ENCODE measurements around the gene MEF2C. TPM values are rescaled to one million over a fixed set of nuclear protein-coding genes. Genes with fewer than 3 reads are reported as not detected.

The MEF2C gene
- polyA plus RNA-seq, 3 donors: 32.0 to 89.3 (median 88.3) TPM

GRCh38 chr5:88722546-88723073 is 160.4 kb downstream of the MEF2C start:
- H3K4me1 Mint-ChIP-seq: no peaks in the 10 kb centered on the region
- H4K20me1 ChIP-seq (ENCODE audit: insufficient read depth, low read length): peaks cover 8% of the 10 kb centered on the region
- peak overlapping the region in 1 of 7 donors; percentile 0 for H3K27ac Mint-ChIP-seq
- H3K36me3 Mint-ChIP-seq: peaks cover 85 to 88% of the 10 kb centered on the region in 2 donors
- no peaks in the 10 kb centered on the region for H3K27me3 ChIP-seq (ENCODE audit: control insufficient read depth in 2 of 2, insufficient read depth in 2 of 2, low read length in 2 of 2)
- no peaks in the 10 kb centered on the region for H3K4me1 ChIP-seq (ENCODE audit: control insufficient read depth in 1 of 2, insufficient read depth in 2 of 2, low read length in 2 of 2)
- H3K36me3 ChIP-seq (replicated peaks in 1 of 2; ENCODE audit: control insufficient read depth in 1 of 2, insufficient read depth in 2 of 2, low read length in 2 of 2): peaks cover 86 to 100% of the 10 kb centered on the region in 2 donors
- no peak overlapping the region for H3K4me2 ChIP-seq (replicated peaks; ENCODE audit: extremely low read depth, low read length, poor library complexity, severe bottlenecking)
- no peak overlapping the region for H3K4me3 Mint-ChIP-seq
- intact Hi-C loops (cut with micrococcal nuclease): no loop called here
- no peaks in the 10 kb centered on the region for H3K27me3 Mint-ChIP-seq (ENCODE audit: low read depth in 3 of 3)
- TF ChIP-seq, protein P1, sequence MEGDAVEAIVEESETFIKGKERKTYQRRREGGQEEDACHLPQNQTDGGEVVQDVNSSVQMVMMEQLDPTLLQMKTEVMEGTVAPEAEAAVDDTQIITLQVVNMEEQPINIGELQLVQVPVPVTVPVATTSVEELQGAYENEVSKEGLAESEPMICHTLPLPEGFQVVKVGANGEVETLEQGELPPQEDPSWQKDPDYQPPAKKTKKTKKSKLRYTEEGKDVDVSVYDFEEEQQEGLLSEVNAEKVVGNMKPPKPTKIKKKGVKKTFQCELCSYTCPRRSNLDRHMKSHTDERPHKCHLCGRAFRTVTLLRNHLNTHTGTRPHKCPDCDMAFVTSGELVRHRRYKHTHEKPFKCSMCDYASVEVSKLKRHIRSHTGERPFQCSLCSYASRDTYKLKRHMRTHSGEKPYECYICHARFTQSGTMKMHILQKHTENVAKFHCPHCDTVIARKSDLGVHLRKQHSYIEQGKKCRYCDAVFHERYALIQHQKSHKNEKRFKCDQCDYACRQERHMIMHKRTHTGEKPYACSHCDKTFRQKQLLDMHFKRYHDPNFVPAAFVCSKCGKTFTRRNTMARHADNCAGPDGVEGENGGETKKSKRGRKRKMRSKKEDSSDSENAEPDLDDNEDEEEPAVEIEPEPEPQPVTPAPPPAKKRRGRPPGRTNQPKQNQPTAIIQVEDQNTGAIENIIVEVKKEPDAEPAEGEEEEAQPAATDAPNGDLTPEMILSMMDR (IDR thresholded peaks at IDR 0.05): no peak
- 98% methylated on average over 18 of the region's 20 CpGs for WGBS (ENCODE audit: insufficient coverage)
- H3K79me2 ChIP-seq (ENCODE audit: insufficient read depth, low read length): no peaks in the 10 kb centered on the region
- no peak overlapping the region for H3K27ac ChIP-seq (ENCODE audit: low read depth in 1 of 2, low read length in 2 of 2)
- H3K9me3 Mint-ChIP-seq: no peaks in the 10 kb centered on the region
- no peak overlapping the region for H2AFZ ChIP-seq (ENCODE audit: insufficient read depth, low read depth, low read length, poor library complexity, severe bottlenecking)
- H3K4me3 ChIP-seq (replicated peaks in 1 of 3; ENCODE audit: low read depth in 2 of 3, low read length in 3 of 3): no peak overlapping the region
- DNase-seq: no peak
- H3K9ac ChIP-seq (ENCODE audit: insufficient read depth, low read length, poor library complexity, severe bottlenecking): no peak overlapping the region
- no peaks in the 10 kb centered on the region for H3K9me3 ChIP-seq (replicated peaks in 1 of 2; ENCODE audit: control insufficient read depth in 1 of 2, insufficient read depth in 1 of 2, low read length in 2 of 2)

GRCh38 chr5:88719434-88719833 is 163.6 kb downstream of the MEF2C start:
- peaks cover 0 to under 1% (median 0%) of the 10 kb centered on the region in 3 donors for H3K27me3 Mint-ChIP-seq (ENCODE audit: low read depth in 3 of 3)
- Histone ChIP-seq H3K4me3 (replicated peaks in 1 of 3; ENCODE audit: low read depth in 2 of 3, low read length in 3 of 3) (no peak overlapping the region), H3K27ac (ENCODE audit: low read depth in 1 of 2, low read length in 2 of 2) (no peak overlapping the region), H3K27me3 (ENCODE audit: control insufficient read depth in 2 of 2, insufficient read depth in 2 of 2, low read length in 2 of 2) (no peaks in the 10 kb centered on the region), H3K79me2 (ENCODE audit: insufficient read depth, low read length) (no peaks in the 10 kb centered on the region), H3K4me1 (ENCODE audit: control insufficient read depth in 1 of 2, insufficient read depth in 2 of 2, low read length in 2 of 2) (no peaks in the 10 kb centered on the region), H3K36me3 (replicated peaks in 1 of 2; ENCODE audit: control insufficient read depth in 1 of 2, insufficient read depth in 2 of 2, low read length in 2 of 2) (peaks cover 62 to 89% of the 10 kb centered on the region in 2 donors), H3K4me2 (replicated peaks; ENCODE audit: extremely low read depth, low read length, poor library complexity, severe bottlenecking) (no peak overlapping the region), H4K20me1 (ENCODE audit: insufficient read depth, low read length) (peaks cover 8% of the 10 kb centered on the region), H3K9me3 (replicated peaks in 1 of 2; ENCODE audit: control insufficient read depth in 1 of 2, insufficient read depth in 1 of 2, low read length in 2 of 2) (no peaks in the 10 kb centered on the region), H2AFZ (ENCODE audit: insufficient read depth, low read depth, low read length, poor library complexity, severe bottlenecking) (no peak overlapping the region), H3K9ac (ENCODE audit: insufficient read depth, low read length, poor library complexity, severe bottlenecking) (no peak overlapping the region)
- H3K4me3 Mint-ChIP-seq: no peak overlapping the region
- H3K36me3 Mint-ChIP-seq: peaks cover 70 to 75% of the 10 kb centered on the region in 2 donors
- WGBS (ENCODE audit: insufficient coverage): no CpG with 5 or more reads among the region's 3 CpGs
- intact Hi-C loops (cut with micrococcal nuclease): no loop called here
- DNase-seq: no peak
- no peaks in the 10 kb centered on the region for H3K4me1 Mint-ChIP-seq
- no peaks in the 10 kb centered on the region for H3K9me3 Mint-ChIP-seq
- no peak overlapping the region for H3K27ac Mint-ChIP-seq
- TF ChIP-seq, protein P1 (IDR thresholded peaks at IDR 0.05): no peak

Measured in CD14-positive monocyte (primary cell).